Measurements from ENCODE around the gene ZNF208. TPM values are rescaled to one million over a fixed set of nuclear protein-coding genes. Genes with fewer than 3 reads are reported as not detected.

ZNF208 gene
- total RNA-seq, 4 donors from 2014 or later = 0.13 to 3.4 (median 1.6) TPM

DNA sequence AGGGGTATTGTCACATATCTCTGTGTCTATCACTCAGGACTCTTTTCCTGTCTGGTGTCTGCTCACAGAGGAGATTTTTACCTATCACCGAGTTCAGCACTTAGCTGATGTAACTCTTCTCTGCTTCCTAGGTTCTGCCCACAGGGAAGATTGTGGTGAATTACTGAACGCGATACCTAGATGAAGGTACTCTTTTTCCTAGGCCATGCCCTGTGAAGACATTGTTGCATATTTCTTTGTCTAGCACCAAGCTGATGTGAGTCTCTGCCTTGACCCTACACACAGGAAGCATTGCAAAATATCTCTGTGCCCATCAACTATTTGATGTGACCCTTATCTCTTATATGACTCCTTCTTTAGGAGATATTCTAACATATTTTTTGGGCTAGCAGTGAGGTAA is 102.7 kb downstream of the ZNF208 start:
- no peaks in the 10 kb centered on the region for H3K27me3 ChIP-seq
- WGBS, 2 donors = 80 to 88% methylated on average over 3 of the region's 3 CpGs
- TF ChIP-seq, protein P1, sequence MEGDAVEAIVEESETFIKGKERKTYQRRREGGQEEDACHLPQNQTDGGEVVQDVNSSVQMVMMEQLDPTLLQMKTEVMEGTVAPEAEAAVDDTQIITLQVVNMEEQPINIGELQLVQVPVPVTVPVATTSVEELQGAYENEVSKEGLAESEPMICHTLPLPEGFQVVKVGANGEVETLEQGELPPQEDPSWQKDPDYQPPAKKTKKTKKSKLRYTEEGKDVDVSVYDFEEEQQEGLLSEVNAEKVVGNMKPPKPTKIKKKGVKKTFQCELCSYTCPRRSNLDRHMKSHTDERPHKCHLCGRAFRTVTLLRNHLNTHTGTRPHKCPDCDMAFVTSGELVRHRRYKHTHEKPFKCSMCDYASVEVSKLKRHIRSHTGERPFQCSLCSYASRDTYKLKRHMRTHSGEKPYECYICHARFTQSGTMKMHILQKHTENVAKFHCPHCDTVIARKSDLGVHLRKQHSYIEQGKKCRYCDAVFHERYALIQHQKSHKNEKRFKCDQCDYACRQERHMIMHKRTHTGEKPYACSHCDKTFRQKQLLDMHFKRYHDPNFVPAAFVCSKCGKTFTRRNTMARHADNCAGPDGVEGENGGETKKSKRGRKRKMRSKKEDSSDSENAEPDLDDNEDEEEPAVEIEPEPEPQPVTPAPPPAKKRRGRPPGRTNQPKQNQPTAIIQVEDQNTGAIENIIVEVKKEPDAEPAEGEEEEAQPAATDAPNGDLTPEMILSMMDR (IDR thresholded peaks at IDR 0.05) = no peak
- TF ChIP-seq POLR2A (IDR thresholded peaks at IDR 0.05) = no peak
- DNase-seq = no peak
- H3K4me1 ChIP-seq = no peaks in the 10 kb centered on the region
- no peak overlapping the region for H3K4me3 ChIP-seq
- no peaks in the 10 kb centered on the region for H3K36me3 ChIP-seq
- intact Hi-C loops (cut with DNase I) = no loop called here
- peaks cover 0 to 52% (median 0%) of the 10 kb centered on the region in 3 donors for H3K9me3 ChIP-seq
- no peak overlapping the region for H3K27ac ChIP-seq

DNA sequence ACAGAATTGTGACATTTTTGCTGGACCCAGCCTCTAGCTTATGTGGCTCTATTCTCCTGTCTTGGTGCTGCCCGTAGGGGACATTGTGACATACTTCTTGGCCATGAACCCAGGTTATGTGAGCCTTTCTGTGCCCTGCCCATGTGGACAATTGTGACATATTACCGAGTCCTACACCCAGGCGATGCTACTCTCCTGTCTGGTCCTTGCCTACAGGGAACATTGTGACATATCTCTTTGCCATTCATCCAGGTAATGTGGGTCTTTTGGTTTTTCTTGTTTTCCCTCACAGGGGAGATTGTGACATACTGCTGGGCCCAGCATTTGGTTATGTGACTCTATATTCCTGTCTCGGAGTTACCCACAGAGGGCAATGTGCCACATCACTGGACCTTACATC is 103.2 kb downstream of the ZNF208 start:
- no peaks in the 10 kb centered on the region for H3K36me3 ChIP-seq
- DNase-seq = no peak
- peaks cover 0 to 49% (median 0%) of the 10 kb centered on the region in 3 donors for H3K9me3 ChIP-seq
- no peaks in the 10 kb centered on the region for H3K4me1 ChIP-seq
- intact Hi-C loops (cut with DNase I) = no loop called here
- no peak overlapping the region for H3K27ac ChIP-seq
- TF ChIP-seq POLR2A (IDR thresholded peaks at IDR 0.05) = no peak
- TF ChIP-seq, protein P1 (IDR thresholded peaks at IDR 0.05) = no peak
- no peaks in the 10 kb centered on the region for H3K27me3 ChIP-seq
- 87 to 94% methylated on average over 4 of the region's 4 CpGs for WGBS, 2 donors
- no peak overlapping the region for H3K4me3 ChIP-seq

DNA sequence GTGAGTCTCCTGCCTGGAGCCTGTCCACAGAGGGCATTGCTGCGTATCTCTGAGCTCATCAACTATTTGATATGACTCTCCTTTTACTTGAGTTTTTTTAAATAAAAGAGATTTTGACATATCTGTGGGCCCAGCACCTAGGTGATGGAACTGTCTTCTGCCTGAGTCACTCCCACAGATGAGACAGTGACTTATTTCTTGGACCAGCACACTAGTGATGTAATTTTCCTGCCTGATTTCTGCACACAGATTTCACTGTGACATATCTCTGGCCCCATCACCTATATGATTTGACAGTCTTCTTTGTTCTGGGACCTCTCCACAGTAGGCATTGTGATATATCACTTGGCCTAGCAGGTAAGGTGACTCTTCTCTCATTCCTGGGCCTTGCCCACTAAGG is 108.2 kb downstream of the ZNF208 start:
- Histone ChIP-seq H3K4me3 (no peak overlapping the region), H3K27ac (no peak overlapping the region), H3K36me3 (no peaks in the 10 kb centered on the region), H3K9me3 (peaks cover 0 to 38% (median 7%) of the 10 kb centered on the region in 3 donors), H3K27me3 (no peaks in the 10 kb centered on the region), H3K4me1 (no peaks in the 10 kb centered on the region)
- no peak for TF ChIP-seq POLR2A (IDR thresholded peaks at IDR 0.05)
- TF ChIP-seq, protein P1 (IDR thresholded peaks at IDR 0.05) = no peak
- intact Hi-C loops (cut with DNase I) = no loop called here
- 61 to 75% methylated on average over 1 of the region's 1 CpG for WGBS, 2 donors
- DNase-seq = no peak

DNA sequence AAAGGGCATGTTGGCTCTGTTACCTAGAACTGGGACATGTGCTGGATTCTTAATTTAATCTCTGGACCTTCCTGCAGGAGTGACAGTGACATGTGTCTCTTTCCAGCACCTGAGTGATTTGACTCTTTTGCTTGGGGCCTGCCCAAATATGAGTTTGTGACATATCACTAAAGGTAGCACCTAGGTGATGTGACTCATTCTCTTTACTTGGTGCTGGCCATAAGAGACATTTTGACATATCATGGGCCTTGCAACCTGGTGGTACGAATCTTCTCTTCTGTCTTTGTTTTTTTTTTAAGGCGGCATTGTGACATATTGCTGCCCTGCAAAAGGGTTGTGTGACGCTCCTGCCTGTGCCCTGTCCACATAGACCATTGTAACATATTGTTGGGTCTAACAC is 108.9 kb downstream of the ZNF208 start:
- 67 to 90% methylated on average over 3 of the region's 3 CpGs for WGBS, 2 donors
- Histone ChIP-seq H3K27me3 (no peaks in the 10 kb centered on the region), H3K27ac (no peak overlapping the region), H3K9me3 (peaks cover 0 to 31% (median 7%) of the 10 kb centered on the region in 3 donors), H3K4me1 (no peaks in the 10 kb centered on the region), H3K4me3 (no peak overlapping the region), H3K36me3 (no peaks in the 10 kb centered on the region)
- no peak for DNase-seq
- TF ChIP-seq POLR2A (IDR thresholded peaks at IDR 0.05) = no peak
- TF ChIP-seq, protein P1 (IDR thresholded peaks at IDR 0.05) = no peak
- intact Hi-C loops (cut with DNase I) = no loop called here

DNA sequence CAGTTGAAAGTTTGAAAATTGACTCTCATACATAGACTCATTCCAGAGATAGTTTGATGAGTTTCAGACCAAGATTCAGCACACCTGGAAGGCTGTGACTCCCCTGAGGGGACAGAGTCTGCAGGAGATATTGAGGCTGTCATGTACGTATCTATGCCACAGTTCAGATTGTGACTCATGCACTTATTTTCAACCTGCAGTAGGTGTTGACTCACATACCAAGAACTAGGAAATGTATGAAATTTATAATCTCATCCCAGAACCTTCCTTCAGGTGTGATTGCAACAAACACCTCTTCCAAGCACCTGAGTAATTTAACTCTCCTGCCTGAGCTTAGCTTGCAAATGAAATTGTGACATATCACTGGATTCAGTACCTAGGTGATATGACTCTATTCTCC is 110.3 kb downstream of the ZNF208 start:
- WGBS, 2 donors = 53 to 91% methylated on average over 1 of the region's 1 CpG
- Histone ChIP-seq H3K36me3 (no peaks in the 10 kb centered on the region), H3K4me1 (no peaks in the 10 kb centered on the region), H3K27ac (no peak overlapping the region), H3K9me3 (peaks cover 0 to 30% (median 9%) of the 10 kb centered on the region in 3 donors), H3K4me3 (no peak overlapping the region), H3K27me3 (no peaks in the 10 kb centered on the region)
- intact Hi-C loops (cut with DNase I) = no loop called here
- TF ChIP-seq, protein P1 (IDR thresholded peaks at IDR 0.05) = no peak
- TF ChIP-seq POLR2A (IDR thresholded peaks at IDR 0.05) = no peak
- DNase-seq = no peak
